HG03196 (cell line): Measurements from ENCODE around the gene MLPH.

Experiments used
- ATAC-seq: cut with Tn5 transposase; IDR thresholded peaks from one replicate; pipeline ENCODE4 v1.9.1; 2021; ENCODE audit not compliant: unreplicated experiment

Gene MLPH

GRCh38 chr2:237486819-237487448 lies at the start of gene MLPH:
TSS of gene MLPH (plus strand) at chr2:237487251. CDS start at chr2:237493427, 6,176 bp downstream.
- ATAC-seq, result no peak

GRCh38 chr2:237437566-237437965 lies 49.5 kb upstream of the MLPH start:
- no peak for ATAC-seq

- ATAC-seq, result no peak
Measured at GRCh38 chr2:237438080-237438940, 48.7 kb upstream of the MLPH start.

- ATAC-seq, result no peak
Measured at GRCh38 chr2:237440819-237441281, 46.2 kb upstream of the MLPH start.

GRCh38 chr2:237441605-237442274 lies 45.3 kb upstream of the MLPH start:
- no peak for ATAC-seq

GRCh38 chr2:237444071-237444470 lies 43.0 kb upstream of the MLPH start:
- ATAC-seq, result no peak

GRCh38 chr2:237445611-237446337 lies 41.3 kb upstream of the MLPH start:
- ATAC-seq, result no peak

- no peak for ATAC-seq
Measured at GRCh38 chr2:237446338-237446665, 40.7 kb upstream of the MLPH start.

- no peak for ATAC-seq
Measured at GRCh38 chr2:237447496-237447895, 39.6 kb upstream of the MLPH start.

- ATAC-seq, result no peak
Measured at GRCh38 chr2:237448171-237448570, 38.9 kb upstream of the MLPH start.

- no peak for ATAC-seq
Measured at GRCh38 chr2:237448626-237449025, 38.4 kb upstream of the MLPH start.

- no peak for ATAC-seq
Measured at GRCh38 chr2:237449193-237449881, 37.7 kb upstream of the MLPH start.

GRCh38 chr2:237450108-237450507 lies 36.9 kb upstream of the MLPH start:
- no peak for ATAC-seq

- ATAC-seq, result no peak
Measured at GRCh38 chr2:237450583-237450982, 36.5 kb upstream of the MLPH start.

- ATAC-seq, result no peak
Measured at GRCh38 chr2:237451643-237452469, 35.2 kb upstream of the MLPH start.

GRCh38 chr2:237452861-237453260 lies 34.2 kb upstream of the MLPH start:
- ATAC-seq, result no peak

- no peak for ATAC-seq
Measured at GRCh38 chr2:237453671-237454070, 33.4 kb upstream of the MLPH start.

GRCh38 chr2:237455764-237456163 lies 31.3 kb upstream of the MLPH start:
- no peak for ATAC-seq

GRCh38 chr2:237456200-237456843 lies 30.7 kb upstream of the MLPH start:
- ATAC-seq, result no peak
